ENCODE data around the gene TEX261.
"Not testable (repeated sequence)": the region's sequence is repeated elsewhere in the genome, so short reads cannot be mapped to it uniquely, and the experiment has no call there.

Gene TEX261

GRCh38 chr2:70994699-70995425, at the start of gene TEX261:
Gene TEX261, minus strand, starts transcription at chr2:70994873. Its CDS starts 116 bp downstream, at chr2:70994757.
- DNase-seq (ENCODE audit: extremely low read depth, low read depth): peak; percentile 35
- H3K4me3 ChIP-seq (replicated peaks; ENCODE audit: low read depth, low read length): peak within 1 kb of the TSS; percentile 95
- TF ChIP-seq CTCF (IDR thresholded peaks at IDR 0.05; ENCODE audit: low read depth, low read length, missing control alignments): peak; percentile 65

- no peak for TF ChIP-seq CTCF (IDR thresholded peaks at IDR 0.05; ENCODE audit: low read depth, low read length, missing control alignments)
- no peak for DNase-seq (ENCODE audit: extremely low read depth, low read depth)
- H3K4me3 ChIP-seq (replicated peaks; ENCODE audit: low read depth, low read length): no peak overlapping the region
Observed at GRCh38 chr2:71043531-71044407, 49.1 kb upstream of the TEX261 start.

- no peak overlapping the region for H3K4me3 ChIP-seq (replicated peaks; ENCODE audit: low read depth, low read length)
- no peak for TF ChIP-seq CTCF (IDR thresholded peaks at IDR 0.05; ENCODE audit: low read depth, low read length, missing control alignments)
- no peak for DNase-seq (ENCODE audit: extremely low read depth, low read depth)
Observed at GRCh38 chr2:71042287-71042686, 47.6 kb upstream of the TEX261 start.

GRCh38 chr2:71036296-71036695, 41.6 kb upstream of the TEX261 start:
- H3K4me3 ChIP-seq (replicated peaks; ENCODE audit: low read depth, low read length); DNase-seq (ENCODE audit: extremely low read depth, low read depth): not testable (repeated sequence)

GRCh38 chr2:71023553-71024243, 29.0 kb upstream of the TEX261 start:
- DNase-seq (ENCODE audit: extremely low read depth, low read depth): not testable (repeated sequence)

GRCh38 chr2:71021394-71021793, 26.7 kb upstream of the TEX261 start:
- not testable (repeated sequence) for DNase-seq (ENCODE audit: extremely low read depth, low read depth); H3K4me3 ChIP-seq (replicated peaks; ENCODE audit: low read depth, low read length)

More at GRCh38 chr2:71023553-71024243, 29.0 kb upstream of the TEX261 start:
- not testable (repeated sequence) for H3K4me3 ChIP-seq (replicated peaks; ENCODE audit: low read depth, low read length)

- not testable (repeated sequence) for DNase-seq (ENCODE audit: extremely low read depth, low read depth); H3K4me3 ChIP-seq (replicated peaks; ENCODE audit: low read depth, low read length)
Observed at GRCh38 chr2:71019989-71020388, 25.3 kb upstream of the TEX261 start.

- DNase-seq (ENCODE audit: extremely low read depth, low read depth): no peak
- no peak overlapping the region for H3K4me3 ChIP-seq (replicated peaks; ENCODE audit: low read depth, low read length)
- no peak for TF ChIP-seq CTCF (IDR thresholded peaks at IDR 0.05; ENCODE audit: low read depth, low read length, missing control alignments)
Observed at GRCh38 chr2:71018625-71019024, 24.0 kb upstream of the TEX261 start.

GRCh38 chr2:71011786-71012185, 17.1 kb upstream of the TEX261 start:
- not testable (repeated sequence) for DNase-seq (ENCODE audit: extremely low read depth, low read depth); H3K4me3 ChIP-seq (replicated peaks; ENCODE audit: low read depth, low read length)
